Calu3 (cell line): ENCODE results near the gene CELF4. TPM values are rescaled to one million over a fixed set of nuclear protein-coding genes. Genes with fewer than 3 reads are reported as not detected.

ENCODE experiments used
- BruUV-seq: library from RNA; stranded (reverse); fragments of 400-500 nt; replicated peaks from 2 replicates; lab custom pipeline; 2021; lab: Mats Ljungman, UMichigan
- CTCF ChIA-PET: fragments of 300-600 bp; sonication (Branson Sonifier 250); formaldehyde crosslinking; loops from one replicate; lab custom pipeline; 2022; ENCODE audit warnings: antibody characterized with exemption; lab: Charles Lee
- DNase-seq: peaks from one replicate; pipeline ENCODE4 v3.0.0; 2022
- H3K27ac Mint-ChIP-seq: one replicate; pipeline ENCODE4 v1.8.0; 2022; ENCODE audit warnings: mixed read lengths; ENCODE audit not compliant: unreplicated experiment
- H3K27me3 Mint-ChIP-seq: one replicate; pipeline ENCODE4 v1.8.0; 2022; ENCODE audit warnings: mixed read lengths; ENCODE audit not compliant: unreplicated experiment
- H3K36me3 Mint-ChIP-seq: one replicate; pipeline ENCODE4 v1.8.0; 2022; ENCODE audit warnings: mild to moderate bottlenecking, moderate library complexity, mixed read lengths; ENCODE audit not compliant: insufficient read depth, unreplicated experiment
- H3K4me1 Mint-ChIP-seq: one replicate; pipeline ENCODE4 v1.8.0; 2022; ENCODE audit warnings: mild to moderate bottlenecking, low read depth, mixed read lengths; ENCODE audit not compliant: unreplicated experiment
- H3K4me3 Mint-ChIP-seq: one replicate; pipeline ENCODE4 v1.8.0; 2022; ENCODE audit warnings: mild to moderate bottlenecking, low read depth, moderate library complexity, mixed read lengths; ENCODE audit not compliant: unreplicated experiment
- H3K9me3 Mint-ChIP-seq: one replicate; pipeline ENCODE4 v1.8.0; 2022; ENCODE audit warnings: low read depth, mixed read lengths; ENCODE audit not compliant: unreplicated experiment
- intact Hi-C: fragments of 100-400 bp; cut with micrococcal nuclease; formaldehyde crosslinking; loops from one replicate; pipeline ENCODE4 v1.10.0; 2022; ENCODE audit not compliant: unreplicated experiment
- total RNA-seq: library from RNA; stranded (reverse); gene quantifications from 2 replicates; pipeline ENCODE4 v1.2.3, GENCODE V29; 2022
- TF ChIP-seq, protein P1 (sequence below): fragments of 200-600 bp; IDR thresholded peaks from one replicate; pipeline ENCODE4 v1.8.0; 2022; ENCODE audit warnings: antibody characterized with exemption; ENCODE audit not compliant: unreplicated experiment

CELF4 gene
- total RNA-seq, 1 experiment from 2014 or later: 7.8 TPM

GRCh38 chr18:37551846-37552245 lies 13.8 kb downstream of the CELF4 start:
- Mint-ChIP-seq H3K4me1 (no peaks in the 10 kb centered on the region), H3K36me3 (no peaks in the 10 kb centered on the region), H3K27ac (no peak overlapping the region), H3K9me3 (no peaks in the 10 kb centered on the region), H3K4me3 (no peak overlapping the region), H3K27me3 (peaks cover 96% of the 10 kb centered on the region)
- CTCF ChIA-PET: no interaction called here
- BruUV-seq: no TSS peak
- intact Hi-C loops: no loop called here
- no peak for DNase-seq
- TF ChIP-seq, protein P1, sequence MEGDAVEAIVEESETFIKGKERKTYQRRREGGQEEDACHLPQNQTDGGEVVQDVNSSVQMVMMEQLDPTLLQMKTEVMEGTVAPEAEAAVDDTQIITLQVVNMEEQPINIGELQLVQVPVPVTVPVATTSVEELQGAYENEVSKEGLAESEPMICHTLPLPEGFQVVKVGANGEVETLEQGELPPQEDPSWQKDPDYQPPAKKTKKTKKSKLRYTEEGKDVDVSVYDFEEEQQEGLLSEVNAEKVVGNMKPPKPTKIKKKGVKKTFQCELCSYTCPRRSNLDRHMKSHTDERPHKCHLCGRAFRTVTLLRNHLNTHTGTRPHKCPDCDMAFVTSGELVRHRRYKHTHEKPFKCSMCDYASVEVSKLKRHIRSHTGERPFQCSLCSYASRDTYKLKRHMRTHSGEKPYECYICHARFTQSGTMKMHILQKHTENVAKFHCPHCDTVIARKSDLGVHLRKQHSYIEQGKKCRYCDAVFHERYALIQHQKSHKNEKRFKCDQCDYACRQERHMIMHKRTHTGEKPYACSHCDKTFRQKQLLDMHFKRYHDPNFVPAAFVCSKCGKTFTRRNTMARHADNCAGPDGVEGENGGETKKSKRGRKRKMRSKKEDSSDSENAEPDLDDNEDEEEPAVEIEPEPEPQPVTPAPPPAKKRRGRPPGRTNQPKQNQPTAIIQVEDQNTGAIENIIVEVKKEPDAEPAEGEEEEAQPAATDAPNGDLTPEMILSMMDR: no peak

DNA sequence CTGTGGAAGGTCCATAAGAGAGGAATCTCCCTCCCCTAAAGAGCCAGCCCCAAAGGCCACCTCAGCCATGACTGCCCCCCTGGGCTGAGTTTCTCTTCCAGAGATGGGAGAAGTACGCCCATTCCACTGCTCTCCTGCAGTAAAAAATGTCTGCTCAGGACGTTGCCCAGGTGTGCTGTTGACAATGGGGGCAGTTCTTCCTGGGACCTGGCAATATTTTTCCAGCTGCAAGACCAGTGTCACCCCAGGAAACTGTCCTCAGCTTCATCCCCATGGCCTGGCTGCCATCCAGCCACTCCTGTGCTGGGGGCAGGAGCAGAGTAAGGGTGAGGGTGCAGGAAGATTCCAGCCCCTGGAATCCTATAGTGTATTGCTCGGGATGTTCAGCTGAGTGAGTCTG lies 14.3 kb downstream of the CELF4 start:
- Mint-ChIP-seq H3K4me1 (no peaks in the 10 kb centered on the region), H3K27ac (no peak overlapping the region), H3K9me3 (no peaks in the 10 kb centered on the region), H3K27me3 (peaks cover 96% of the 10 kb centered on the region), H3K36me3 (no peaks in the 10 kb centered on the region), H3K4me3 (no peak overlapping the region)
- intact Hi-C loops: no loop called here
- no TSS peak for BruUV-seq
- TF ChIP-seq, protein P1: no peak
- DNase-seq: no peak
- CTCF ChIA-PET: no interaction called here

- CTCF ChIA-PET: no interaction called here
- H3K4me1 Mint-ChIP-seq: no peaks in the 10 kb centered on the region
- TF ChIP-seq, protein P1: no peak
- H3K27me3 Mint-ChIP-seq: peaks cover 96% of the 10 kb centered on the region
- no peak overlapping the region for H3K4me3 Mint-ChIP-seq
- H3K36me3 Mint-ChIP-seq: no peaks in the 10 kb centered on the region
- no peak overlapping the region for H3K27ac Mint-ChIP-seq
- no peaks in the 10 kb centered on the region for H3K9me3 Mint-ChIP-seq
- no peak for DNase-seq
- no TSS peak for BruUV-seq
- intact Hi-C loops: no loop called here
Observed at GRCh38 chr18:37550118-37550875, 15.3 kb downstream of the CELF4 start.

- TF ChIP-seq, protein P1: no peak
- peaks cover 96% of the 10 kb centered on the region for H3K27me3 Mint-ChIP-seq
- no peaks in the 10 kb centered on the region for H3K4me1 Mint-ChIP-seq
- no peak overlapping the region for H3K4me3 Mint-ChIP-seq
- H3K27ac Mint-ChIP-seq: no peak overlapping the region
- no peaks in the 10 kb centered on the region for H3K36me3 Mint-ChIP-seq
- intact Hi-C loops: no loop called here
- BruUV-seq: no TSS peak
- CTCF ChIA-PET: no interaction called here
- DNase-seq: no peak
- H3K9me3 Mint-ChIP-seq: no peaks in the 10 kb centered on the region
Observed at GRCh38 chr18:37548679-37549289, 16.8 kb downstream of the CELF4 start.
